ENCODE results near the gene ALX1.

DNA sequence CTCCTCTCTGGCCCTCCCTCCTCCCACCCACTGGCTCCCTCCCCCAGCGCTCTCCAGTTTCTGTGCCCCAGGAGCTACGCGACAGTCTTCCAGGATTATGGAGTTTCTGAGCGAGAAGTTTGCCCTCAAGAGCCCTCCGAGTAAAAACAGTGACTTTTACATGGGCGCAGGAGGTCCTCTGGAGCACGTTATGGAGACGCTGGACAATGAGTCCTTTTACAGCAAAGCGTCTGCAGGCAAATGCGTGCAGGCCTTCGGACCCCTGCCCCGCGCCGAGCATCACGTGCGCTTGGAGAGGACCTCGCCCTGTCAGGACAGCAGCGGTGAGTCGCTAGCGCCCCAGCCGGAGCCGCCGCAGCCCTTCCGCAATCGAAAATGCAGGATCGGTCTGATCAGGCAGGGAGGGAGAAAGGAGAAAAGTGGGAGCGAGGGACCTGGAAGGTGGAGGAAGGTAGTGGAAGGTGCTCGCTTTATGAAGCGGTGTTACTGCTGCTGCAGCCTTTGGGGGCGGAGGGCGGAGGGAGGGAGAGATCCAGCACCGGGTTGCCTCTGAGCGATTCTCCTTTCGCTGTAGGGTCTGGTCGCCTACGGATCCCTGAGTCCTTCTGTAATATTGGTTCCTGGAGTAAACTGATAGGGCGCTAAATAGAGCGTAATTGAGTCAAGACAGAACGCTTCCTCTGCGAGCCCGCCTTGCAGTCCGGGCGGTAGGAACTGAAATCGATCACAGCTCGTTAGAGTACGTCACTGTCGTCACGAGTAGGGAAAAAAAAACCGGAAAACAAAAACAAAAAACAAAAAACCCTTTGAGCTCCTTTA, at the start of gene ALX1:
- TF ChIP-seq, protein P1, sequence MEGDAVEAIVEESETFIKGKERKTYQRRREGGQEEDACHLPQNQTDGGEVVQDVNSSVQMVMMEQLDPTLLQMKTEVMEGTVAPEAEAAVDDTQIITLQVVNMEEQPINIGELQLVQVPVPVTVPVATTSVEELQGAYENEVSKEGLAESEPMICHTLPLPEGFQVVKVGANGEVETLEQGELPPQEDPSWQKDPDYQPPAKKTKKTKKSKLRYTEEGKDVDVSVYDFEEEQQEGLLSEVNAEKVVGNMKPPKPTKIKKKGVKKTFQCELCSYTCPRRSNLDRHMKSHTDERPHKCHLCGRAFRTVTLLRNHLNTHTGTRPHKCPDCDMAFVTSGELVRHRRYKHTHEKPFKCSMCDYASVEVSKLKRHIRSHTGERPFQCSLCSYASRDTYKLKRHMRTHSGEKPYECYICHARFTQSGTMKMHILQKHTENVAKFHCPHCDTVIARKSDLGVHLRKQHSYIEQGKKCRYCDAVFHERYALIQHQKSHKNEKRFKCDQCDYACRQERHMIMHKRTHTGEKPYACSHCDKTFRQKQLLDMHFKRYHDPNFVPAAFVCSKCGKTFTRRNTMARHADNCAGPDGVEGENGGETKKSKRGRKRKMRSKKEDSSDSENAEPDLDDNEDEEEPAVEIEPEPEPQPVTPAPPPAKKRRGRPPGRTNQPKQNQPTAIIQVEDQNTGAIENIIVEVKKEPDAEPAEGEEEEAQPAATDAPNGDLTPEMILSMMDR (conservative IDR thresholded peaks at IDR 0.05; ENCODE audit: low read depth, low read length) = no peak
- TF ChIP-seq RFX5 (IDR thresholded peaks at IDR 0.05; ENCODE audit: low read depth, low read length) (no peak), BHLHE40 (IDR thresholded peaks at IDR 0.05; ENCODE audit: low read depth, low read length) (no peak), FOS (IDR thresholded peaks at IDR 0.05; ENCODE audit: low read depth, low read length) (no peak), USF2 (IDR thresholded peaks at IDR 0.05; ENCODE audit: low read depth, low read length) (no peak), POLR2A (IDR thresholded peaks at IDR 0.05; ENCODE audit: low read depth, low read length) (no peak), RAD21 (IDR thresholded peaks at IDR 0.05; ENCODE audit: low read length) (no peak), CEBPB (IDR thresholded peaks at IDR 0.05; ENCODE audit: low read depth, low read length) (no peak)
